ENCODE measurements around the gene OGFOD3. TPM values are rescaled to one million over a fixed set of nuclear protein-coding genes. Genes with fewer than 3 reads are reported as not detected.

Gene OGFOD3, protein sequence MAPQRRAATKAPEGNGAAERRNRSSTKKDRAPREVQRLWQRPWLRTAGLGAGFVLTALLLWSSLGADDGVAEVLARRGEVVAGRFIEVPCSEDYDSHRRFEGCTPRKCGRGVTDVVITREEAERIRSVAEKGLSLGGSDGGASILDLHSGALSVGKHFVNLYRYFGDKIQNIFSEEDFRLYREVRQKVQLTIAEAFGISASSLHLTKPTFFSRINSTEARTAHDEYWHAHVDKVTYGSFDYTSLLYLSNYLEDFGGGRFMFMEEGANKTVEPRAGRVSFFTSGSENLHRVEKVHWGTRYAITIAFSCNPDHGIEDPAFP
- total RNA-seq, result 10 to 100 TPM in 3 of 4 donors, 1 to 10 TPM in 1; 7.9 to 27.5 (median 25.9) TPM

- Histone ChIP-seq H3K27ac (peak within 1 kb of the TSS; percentile 87 to 97 (median 92)), H3K4me1 (peaks cover 4 to 26% (median 20%) of the 10 kb centered on the region in 4 donors), H3K36me3 (no peaks in the 10 kb centered on the region), H3K27me3 (no peaks in the 10 kb centered on the region), H3K9me3 (no peaks in the 10 kb centered on the region), H3K4me3 (peak within 1 kb of the TSS; percentile 74 to 80 (median 75))
- DNase-seq, result peak; percentile 90
- intact Hi-C loops (cut with DNase I; ENCODE audit: low total_unique reads) (no loop called here), in situ Hi-C loops (cut with MboI; ENCODE audit: low pct_ligation_motif_present in 1 of 4, low pct_unique_long_range_greater_than_20kb in 1 of 4, low sequenced_read_pairs in 3 of 4) (loop anchor here in 2 of 4 donors (5.0 to 10.0 kb wide), 2 partner anchors 63 to 66 kb away; partner anchors contain the start of gene TEX19 (in 1 of the 2))
- WGBS, 2 donors (ENCODE audit: low coverage in 1 of 2), result 2% methylated on average over 35 of the region's 108 CpGs; no CpG with 5 or more reads in 1 of the 2 donors
- TF ChIP-seq POLR2AphosphoS5 (IDR thresholded peaks at IDR 0.05) (peak in 2 of 3 donors; percentile 54 to 63), EP300 (IDR thresholded peaks at IDR 0.05; ENCODE audit: low read depth) (no peak), POLR2A (IDR thresholded peaks at IDR 0.05) (peak; percentile 55), CTCF (IDR thresholded peaks at IDR 0.05) (peak in 2 of 5 experiments; percentile 1 to 22)
Observed at GRCh38 chr17:82418001-82418986, at the start of gene OGFOD3, which contains the start of gene HEXD. OGFOD3 (minus strand) TSS chr17:82418586; CDS start chr17:82418485, 101 bp downstream. HEXD (plus strand) TSS chr17:82418347; CDS start chr17:82419800, 1,453 bp downstream.

- H3K27ac ChIP-seq, result no peak overlapping the region
- DNase-seq, result no peak
- in situ Hi-C loops (cut with MboI; ENCODE audit: low pct_ligation_motif_present in 1 of 4, low pct_unique_long_range_greater_than_20kb in 1 of 4, low sequenced_read_pairs in 3 of 4) (no loop called here), intact Hi-C loops (cut with DNase I; ENCODE audit: low total_unique reads) (no loop called here)
- H3K9me3 ChIP-seq, result no peaks in the 10 kb centered on the region
- H3K4me1 ChIP-seq, result peaks cover 0 to 3% (median 0%) of the 10 kb centered on the region in 4 donors
- no peak for TF ChIP-seq POLR2AphosphoS5 (IDR thresholded peaks at IDR 0.05)
- no peak for TF ChIP-seq POLR2A (IDR thresholded peaks at IDR 0.05)
- no peak for TF ChIP-seq EP300 (IDR thresholded peaks at IDR 0.05; ENCODE audit: low read depth)
- no peak for TF ChIP-seq CTCF (IDR thresholded peaks at IDR 0.05)
- no peaks in the 10 kb centered on the region for H3K27me3 ChIP-seq
- H3K4me3 ChIP-seq, result no peak overlapping the region
- peaks cover 0 to 56% (median 24%) of the 10 kb centered on the region in 4 donors for H3K36me3 ChIP-seq
- 80% methylated on average over 1 to 7 of the region's 7 CpGs for WGBS, 2 donors (ENCODE audit: low coverage in 1 of 2)
Observed at GRCh38 chr17:82465023-82465603, 46.7 kb upstream of the OGFOD3 start.

GRCh38 chr17:82464567-82464929 is 46.2 kb upstream of the OGFOD3 start:
- H3K27me3 ChIP-seq, result no peaks in the 10 kb centered on the region
- intact Hi-C loops (cut with DNase I; ENCODE audit: low total_unique reads), result no loop called here
- TF ChIP-seq POLR2A (IDR thresholded peaks at IDR 0.05), result no peak
- TF ChIP-seq CTCF (IDR thresholded peaks at IDR 0.05), result no peak
- TF ChIP-seq EP300 (IDR thresholded peaks at IDR 0.05; ENCODE audit: low read depth), result no peak
- no peak for TF ChIP-seq POLR2AphosphoS5 (IDR thresholded peaks at IDR 0.05)
- no peak overlapping the region for H3K27ac ChIP-seq
- 87 to 93% methylated on average over 6 to 11 of the region's 11 CpGs for WGBS, 2 donors (ENCODE audit: low coverage in 1 of 2)
- peaks cover 0 to 56% (median 22%) of the 10 kb centered on the region in 4 donors for H3K36me3 ChIP-seq
- no peaks in the 10 kb centered on the region for H3K9me3 ChIP-seq
- H3K4me3 ChIP-seq, result no peak overlapping the region
- in situ Hi-C loops (cut with MboI; ENCODE audit: low pct_ligation_motif_present in 1 of 4, low pct_unique_long_range_greater_than_20kb in 1 of 4, low sequenced_read_pairs in 3 of 4), result no loop called here
- peaks cover 0 to 8% (median 4%) of the 10 kb centered on the region in 4 donors for H3K4me1 ChIP-seq
- no peak for DNase-seq

Data from transverse colon (tissue), 4 donors.